GM12874 (cell line): ENCODE data around the gene MDK.

Experiments
- TF ChIP-seq, protein P1 (sequence below): IDR thresholded peaks from 2 replicates; pipeline ENCODE4 v1.5.1; 2011; ENCODE audit warnings: low read depth, mild to moderate bottlenecking, control low read depth, low read length, moderate library complexity; ENCODE audit not compliant: insufficient read depth

MDK gene

GRCh38 chr11:46348566-46349401 lies 32.7 kb upstream of the MDK start:
- TF ChIP-seq, protein P1, sequence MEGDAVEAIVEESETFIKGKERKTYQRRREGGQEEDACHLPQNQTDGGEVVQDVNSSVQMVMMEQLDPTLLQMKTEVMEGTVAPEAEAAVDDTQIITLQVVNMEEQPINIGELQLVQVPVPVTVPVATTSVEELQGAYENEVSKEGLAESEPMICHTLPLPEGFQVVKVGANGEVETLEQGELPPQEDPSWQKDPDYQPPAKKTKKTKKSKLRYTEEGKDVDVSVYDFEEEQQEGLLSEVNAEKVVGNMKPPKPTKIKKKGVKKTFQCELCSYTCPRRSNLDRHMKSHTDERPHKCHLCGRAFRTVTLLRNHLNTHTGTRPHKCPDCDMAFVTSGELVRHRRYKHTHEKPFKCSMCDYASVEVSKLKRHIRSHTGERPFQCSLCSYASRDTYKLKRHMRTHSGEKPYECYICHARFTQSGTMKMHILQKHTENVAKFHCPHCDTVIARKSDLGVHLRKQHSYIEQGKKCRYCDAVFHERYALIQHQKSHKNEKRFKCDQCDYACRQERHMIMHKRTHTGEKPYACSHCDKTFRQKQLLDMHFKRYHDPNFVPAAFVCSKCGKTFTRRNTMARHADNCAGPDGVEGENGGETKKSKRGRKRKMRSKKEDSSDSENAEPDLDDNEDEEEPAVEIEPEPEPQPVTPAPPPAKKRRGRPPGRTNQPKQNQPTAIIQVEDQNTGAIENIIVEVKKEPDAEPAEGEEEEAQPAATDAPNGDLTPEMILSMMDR = no peak

GRCh38 chr11:46350695-46351094 lies 30.8 kb upstream of the MDK start:
- TF ChIP-seq, protein P1 = no peak

GRCh38 chr11:46351148-46351547 lies 30.3 kb upstream of the MDK start:
- TF ChIP-seq, protein P1 = no peak

DNA sequence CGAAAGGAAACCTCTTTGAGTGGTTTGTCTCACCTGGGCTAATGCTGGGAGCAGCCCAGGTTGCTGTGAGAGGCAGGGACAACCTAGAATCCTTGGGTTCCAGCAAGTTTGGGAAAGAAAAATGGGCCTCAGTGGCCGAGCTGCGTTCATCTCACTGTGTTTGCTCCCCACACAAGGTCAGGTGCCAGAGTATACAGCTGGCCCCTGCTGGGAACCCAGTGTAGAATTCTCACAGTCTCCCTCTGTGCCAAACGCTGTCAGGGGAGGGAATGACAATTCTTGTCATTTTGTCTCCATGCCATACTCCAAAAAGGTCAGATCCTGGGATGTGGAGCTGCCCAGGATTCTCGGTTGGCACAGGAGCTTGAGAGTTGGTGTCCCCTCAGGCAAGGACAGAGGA lies 29.9 kb upstream of the MDK start:
- TF ChIP-seq, protein P1 = no peak

DNA sequence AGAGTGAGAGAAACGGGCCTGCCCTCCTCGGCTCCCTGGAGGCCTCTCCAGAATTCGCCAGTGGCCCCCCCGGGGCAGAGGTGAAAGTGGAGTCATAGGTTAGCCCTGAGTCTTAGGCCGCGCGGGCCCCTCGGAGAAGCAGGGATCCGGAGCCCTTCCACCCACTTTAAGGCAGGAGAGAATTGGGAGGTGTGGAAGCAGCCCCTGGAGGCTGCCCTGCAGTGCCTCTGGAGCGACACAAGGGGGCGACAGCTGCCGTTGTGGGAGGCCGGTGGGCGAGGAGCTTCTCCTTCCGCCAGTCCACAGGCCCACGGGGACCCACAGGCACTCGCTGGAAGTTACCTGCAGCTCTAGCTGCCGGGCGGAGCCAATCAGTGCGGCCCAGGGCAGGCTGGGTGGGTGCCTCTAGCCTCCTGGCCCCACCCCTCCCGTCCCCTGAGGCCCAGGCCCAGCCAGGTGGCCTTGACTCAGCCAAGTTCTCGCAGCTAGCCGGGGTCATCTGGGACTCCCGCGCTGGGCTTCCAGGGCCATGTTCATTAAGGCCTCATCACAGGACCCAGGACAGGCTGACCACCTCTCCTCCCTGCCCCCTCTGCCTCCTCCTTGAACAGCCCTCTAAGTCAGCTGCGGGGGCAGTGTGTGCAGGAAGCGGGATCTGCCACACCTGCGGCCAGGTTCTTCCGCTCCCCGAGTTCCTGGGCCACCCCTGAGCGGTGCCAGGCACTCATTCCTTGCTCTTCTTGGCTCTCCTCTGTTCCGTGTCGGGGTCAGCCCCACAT lies 29.2 kb upstream of the MDK start:
- TF ChIP-seq, protein P1 = peak; percentile 95

- TF ChIP-seq, protein P1 = no peak
These were observed 27.8 kb upstream of the MDK start for GRCh38 chr11:46353698-46354097.

DNA sequence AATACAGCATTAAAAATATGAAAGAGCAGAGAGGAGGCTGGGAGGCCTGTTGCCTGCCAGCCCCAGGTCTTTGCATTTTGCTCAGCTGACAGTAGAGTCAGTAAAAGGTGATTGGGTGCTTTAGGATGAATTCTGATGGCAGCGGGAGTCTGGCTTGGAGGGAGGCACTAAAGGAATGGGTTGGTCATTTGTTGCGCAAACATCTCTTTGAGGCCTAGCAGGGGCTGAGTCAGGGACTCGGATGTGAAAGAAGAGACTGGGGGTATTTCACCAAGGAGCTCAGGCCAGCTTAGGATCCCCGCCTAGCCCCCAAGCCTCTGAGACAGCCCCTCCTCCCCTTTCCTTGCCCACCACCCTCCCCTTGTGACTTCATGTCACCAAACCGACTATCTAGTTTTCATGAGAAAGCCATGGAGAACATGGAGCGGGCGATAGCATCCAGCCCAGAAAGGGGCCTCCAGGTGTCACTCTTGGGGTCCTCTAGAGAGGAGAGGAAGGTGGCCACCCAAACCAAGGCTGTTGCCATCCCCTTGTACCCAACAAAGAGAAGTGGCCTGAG lies 24.5 kb upstream of the MDK start:
- TF ChIP-seq, protein P1 = no peak
